ENCODE data around the gene CAPN2.
"Not testable (repeated sequence)": the region's sequence is repeated elsewhere in the genome, so short reads cannot be mapped to it uniquely, and the experiment has no call there.

Gene CAPN2

GRCh38 chr1:223796210-223796609, 83.9 kb downstream of the CAPN2 start:
- TF ChIP-seq ZFX (IDR thresholded peaks at IDR 0.05) = no peak
- no peak for TF ChIP-seq CTCF (conservative IDR thresholded peaks at IDR 0.05)
- H3K27ac ChIP-seq = no peak overlapping the region

GRCh38 chr1:223802032-223802431, 89.7 kb downstream of the CAPN2 start:
- no peak for TF ChIP-seq CTCF (conservative IDR thresholded peaks at IDR 0.05)
- no peak for TF ChIP-seq ZFX (IDR thresholded peaks at IDR 0.05)
- H3K27ac ChIP-seq = no peak overlapping the region

GRCh38 chr1:223802602-223803001, 90.3 kb downstream of the CAPN2 start:
- no peak for TF ChIP-seq CTCF (conservative IDR thresholded peaks at IDR 0.05)
- TF ChIP-seq ZFX (IDR thresholded peaks at IDR 0.05) = no peak
- no peak overlapping the region for H3K27ac ChIP-seq

GRCh38 chr1:223803211-223803610, 90.9 kb downstream of the CAPN2 start:
- TF ChIP-seq CTCF (conservative IDR thresholded peaks at IDR 0.05) (no peak), ZFX (IDR thresholded peaks at IDR 0.05) (no peak)
- H3K27ac ChIP-seq = no peak overlapping the region

GRCh38 chr1:223809905-223810304, 97.6 kb downstream of the CAPN2 start:
- not testable (repeated sequence) for H3K27ac ChIP-seq

- no peak overlapping the region for H3K27ac ChIP-seq
- TF ChIP-seq CTCF (conservative IDR thresholded peaks at IDR 0.05) (no peak), ZFX (IDR thresholded peaks at IDR 0.05) (no peak)
Measured at GRCh38 chr1:223810586-223810985, 98.2 kb downstream of the CAPN2 start.

GRCh38 chr1:223811634-223812101, 99.3 kb downstream of the CAPN2 start:
- H3K27ac ChIP-seq = no peak overlapping the region
- TF ChIP-seq CTCF (conservative IDR thresholded peaks at IDR 0.05) (peak; percentile 70), ZFX (IDR thresholded peaks at IDR 0.05) (no peak)

- TF ChIP-seq ZFX (IDR thresholded peaks at IDR 0.05) = no peak
- TF ChIP-seq CTCF (conservative IDR thresholded peaks at IDR 0.05) = no peak
Measured at GRCh38 chr1:223813645-223814044, 101.3 kb downstream of the CAPN2 start.

More at GRCh38 chr1:223813645-223814044, 101.3 kb downstream of the CAPN2 start:
- H3K27ac ChIP-seq = no peak overlapping the region; the same call in 1 of the 2 replicates

Measured in C4-2B (cell line).